Panc1 (cell line): ENCODE measurements around the gene RAPGEF1.

Source experiments
- CTCF ChIP-seq: fragments of 450-650 bp; IDR thresholded peaks from 2 replicates; pipeline ENCODE4 v1.5.1; 2017; ENCODE audit warnings: mild to moderate bottlenecking
- POLR2AphosphoS5 ChIP-seq: IDR thresholded peaks from 2 replicates; pipeline ENCODE4 v1.6.1; 2012; ENCODE audit warnings: mild to moderate bottlenecking, low read depth, low read length, moderate library complexity
- REST ChIP-seq, 2 experiments: IDR thresholded peaks; 2 replicates each; pipeline ENCODE4 v1.6.1; 2011 to 2012; ENCODE audit warnings: low read depth in 2 of 2, control low read depth in 1 of 2, low read length in 1 of 2, mild to moderate bottlenecking in 1 of 2, moderate library complexity in 1 of 2; ENCODE audit not compliant: insufficient read depth in 1 of 2
- SIN3A ChIP-seq: IDR thresholded peaks from 2 replicates; pipeline ENCODE4 v1.6.1; 2012; ENCODE audit warnings: low read depth, mild to moderate bottlenecking, low read length, moderate library complexity, borderline replicate concordance; ENCODE audit not compliant: insufficient read depth

GRCh38 chr9:131688377-131688776, 51.5 kb downstream of the RAPGEF1 start:
- TF ChIP-seq CTCF = no peak
- no peak for TF ChIP-seq POLR2AphosphoS5
- TF ChIP-seq SIN3A = no peak
- TF ChIP-seq REST (IDR thresholded peaks at IDR 0.05; ENCODE audit: insufficient read depth in 1 of 2, low read depth in 2 of 2, low read length in 1 of 2) = no peak
